Stimulated activated CD4-positive, alpha-beta T cell treated with anti-CD3 and anti-CD28 coated beads, Interleukin-12 subunit alpha, Interleukin-12 subunit beta, amount 100 ng/mL, for 4 hours (primary cell): ENCODE results near the gene DISC1.
"Not testable (repeated sequence)": the region's sequence is repeated elsewhere in the genome, so short reads cannot be mapped to it uniquely, and the experiment has no call there.

Experiments used
- DNase-seq: peaks from one replicate; pipeline ENCODE4 v3.0.0-alpha.2; 2020

DISC1 gene

DNA sequence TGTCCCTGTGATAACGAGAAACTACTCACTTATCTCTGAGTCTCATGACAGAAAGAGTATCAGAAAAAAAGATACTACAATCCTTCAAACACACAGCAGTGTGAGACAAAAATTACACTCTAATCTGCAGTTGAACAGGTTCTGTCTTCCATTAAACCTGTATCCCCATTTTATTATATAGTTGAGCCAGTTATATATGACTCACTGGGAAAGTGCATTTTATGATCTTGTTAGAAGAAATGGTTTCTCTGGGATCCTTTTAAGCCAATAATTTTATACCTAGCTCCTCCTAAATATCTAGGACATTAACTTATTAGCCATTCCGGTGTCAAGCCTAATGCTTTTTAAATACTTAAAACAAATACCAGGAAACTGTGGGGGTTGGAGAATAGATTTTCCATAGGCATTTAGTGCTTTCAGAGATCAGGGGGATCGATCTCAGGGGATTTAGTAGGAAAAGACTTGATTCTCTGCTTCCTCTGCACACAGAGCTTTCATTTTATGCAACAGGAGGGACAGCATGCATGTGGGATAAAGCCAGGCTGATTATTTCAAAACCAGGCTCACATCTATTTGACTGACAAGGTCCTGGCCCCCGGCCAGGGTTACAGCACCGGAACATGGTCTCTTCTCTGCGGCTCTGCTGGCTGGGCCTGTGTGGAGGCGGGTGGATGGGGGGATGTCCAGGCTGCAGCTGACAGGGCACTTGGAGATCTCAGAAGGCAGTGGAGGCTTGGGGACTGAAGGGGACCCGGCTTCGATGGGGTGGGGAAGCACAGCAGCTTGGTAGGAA is 310.6 kb downstream of the DISC1 start:
- DNase-seq: no peak

DNA sequence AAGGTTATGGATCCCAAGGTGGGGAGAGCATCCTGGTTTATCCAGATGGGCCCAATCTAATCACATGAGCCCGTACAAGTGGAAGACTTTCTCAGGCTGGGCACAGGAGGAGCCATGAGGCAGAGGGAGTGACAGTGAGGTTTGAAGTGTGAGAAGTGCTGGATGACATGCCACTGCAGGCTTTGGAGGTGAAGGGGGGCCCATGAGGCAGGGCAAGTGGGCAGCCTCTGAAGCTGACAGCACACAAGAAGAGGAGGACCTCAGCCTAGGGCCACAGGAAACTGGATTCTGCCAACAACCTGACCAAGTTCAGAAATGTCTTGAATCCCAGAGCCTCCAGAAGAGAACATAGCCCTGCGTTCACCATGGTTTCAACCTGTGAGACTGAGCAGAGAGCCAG is 311.6 kb downstream of the DISC1 start:
- DNase-seq: no peak

DNA sequence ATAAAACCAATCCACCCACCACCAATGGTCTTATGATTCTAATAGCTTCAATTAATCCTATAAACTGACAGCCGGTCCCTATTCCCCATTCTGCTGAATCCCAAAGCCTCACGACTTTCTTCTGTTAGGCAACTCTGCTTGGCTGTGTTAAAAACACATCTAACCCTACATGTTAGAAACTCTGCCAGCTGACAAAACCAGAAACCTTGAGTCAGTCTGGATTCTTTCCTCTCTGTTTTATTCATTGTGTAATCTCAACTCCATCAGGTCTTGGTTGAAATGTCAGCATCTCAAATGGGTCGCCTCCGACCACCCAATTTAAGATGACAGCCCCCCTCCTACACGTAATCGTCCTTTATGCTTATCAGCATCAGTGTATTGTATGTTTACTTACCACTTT is 312.1 kb downstream of the DISC1 start:
- no peak for DNase-seq

DNA sequence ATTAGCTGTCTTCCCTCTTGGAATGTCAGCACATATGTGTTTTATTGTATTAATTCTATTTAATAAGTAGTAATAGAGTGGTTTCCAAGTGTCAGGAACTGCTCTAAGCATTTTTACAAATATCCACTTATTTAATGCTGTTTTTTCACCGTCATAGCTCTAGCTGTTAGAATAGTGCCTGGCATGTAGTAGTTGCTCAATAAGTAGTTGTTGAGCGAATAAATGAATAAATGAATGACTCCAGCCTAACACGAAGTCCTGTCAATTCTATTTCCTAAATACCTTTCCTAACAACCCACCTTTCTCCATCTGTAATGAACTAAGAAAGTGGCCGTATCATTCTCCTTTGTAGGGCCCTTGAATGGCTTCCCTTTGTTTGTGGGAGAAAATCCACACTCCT is 312.5 kb downstream of the DISC1 start:
- no peak for DNase-seq

DNA sequence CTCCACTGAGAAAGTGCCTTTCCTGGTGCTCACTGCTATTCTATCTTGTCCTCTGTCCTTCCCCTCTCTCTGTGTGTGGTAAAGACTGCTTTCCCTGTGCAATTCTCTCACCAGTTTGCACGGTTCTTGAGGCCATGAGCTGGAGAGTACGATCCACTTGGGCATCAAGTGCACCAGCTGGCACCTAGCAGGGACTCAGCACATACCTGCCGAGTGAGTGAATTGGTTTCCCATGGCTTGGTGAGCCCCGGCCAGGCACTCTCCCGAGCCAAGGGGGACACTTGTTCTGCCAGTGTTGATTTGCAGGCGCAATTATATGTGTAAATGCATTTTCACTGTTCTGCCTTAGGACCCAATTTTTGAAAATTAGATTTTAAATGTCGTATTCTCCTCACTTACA is 313.5 kb downstream of the DISC1 start:
- DNase-seq: no peak

DNA sequence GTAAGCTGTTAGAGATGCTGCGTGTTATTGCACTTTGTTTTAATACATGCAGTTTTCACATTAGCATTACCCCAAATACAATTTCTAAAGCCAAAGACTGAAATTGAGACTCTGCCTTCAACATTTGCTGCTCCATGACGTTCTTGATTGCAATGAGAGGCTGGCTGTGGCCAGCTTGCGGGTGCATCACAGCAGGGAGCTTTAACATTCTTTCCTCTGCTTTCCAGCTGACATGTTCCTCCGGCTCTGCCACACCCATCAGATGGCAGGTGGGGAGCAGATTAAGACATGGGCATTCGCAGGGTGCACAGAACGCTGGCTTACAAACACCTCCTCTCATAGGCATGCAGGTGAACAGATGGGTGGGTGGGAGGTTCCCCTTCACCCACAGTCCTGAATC is 314.1 kb downstream of the DISC1 start:
- no peak for DNase-seq

DNA sequence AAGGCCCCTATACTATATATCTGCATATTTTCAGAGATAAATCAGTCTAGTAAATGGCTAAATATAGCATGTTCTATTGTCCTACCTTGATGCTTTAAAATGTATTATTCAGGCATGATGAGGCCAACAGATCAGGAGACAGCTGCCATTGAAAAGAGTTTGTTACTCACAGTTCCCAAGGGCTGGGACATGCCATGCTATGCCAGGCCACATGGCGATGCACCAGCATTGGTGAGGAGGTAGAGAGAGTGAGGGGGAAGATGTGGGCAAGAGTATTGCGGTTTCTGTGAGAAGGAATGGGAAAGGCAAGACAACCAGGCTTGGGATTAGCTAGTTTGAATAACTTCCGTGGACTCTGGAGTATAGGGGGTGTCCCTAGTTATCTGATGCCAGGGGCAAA is 316.5 kb downstream of the DISC1 start:
- DNase-seq: no peak

DNA sequence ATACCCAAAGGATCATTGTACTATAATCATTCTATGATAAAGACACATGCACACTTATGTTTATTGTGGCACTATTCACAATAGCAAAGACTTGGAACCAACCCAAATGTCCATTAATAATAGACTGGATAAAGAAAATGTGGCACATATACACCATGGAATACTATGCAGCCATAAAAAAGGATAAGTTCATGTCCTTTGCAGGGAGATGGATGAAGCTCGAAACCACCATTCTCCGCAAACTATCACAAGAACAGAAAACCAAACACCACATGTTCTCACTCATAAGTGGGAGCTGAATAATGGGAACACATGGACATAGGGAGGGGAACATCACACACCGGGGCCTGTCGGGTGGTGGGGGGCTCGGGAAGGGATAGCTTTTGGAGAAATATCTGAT is 321.5 kb downstream of the DISC1 start:
- not testable (repeated sequence) for DNase-seq

DNA sequence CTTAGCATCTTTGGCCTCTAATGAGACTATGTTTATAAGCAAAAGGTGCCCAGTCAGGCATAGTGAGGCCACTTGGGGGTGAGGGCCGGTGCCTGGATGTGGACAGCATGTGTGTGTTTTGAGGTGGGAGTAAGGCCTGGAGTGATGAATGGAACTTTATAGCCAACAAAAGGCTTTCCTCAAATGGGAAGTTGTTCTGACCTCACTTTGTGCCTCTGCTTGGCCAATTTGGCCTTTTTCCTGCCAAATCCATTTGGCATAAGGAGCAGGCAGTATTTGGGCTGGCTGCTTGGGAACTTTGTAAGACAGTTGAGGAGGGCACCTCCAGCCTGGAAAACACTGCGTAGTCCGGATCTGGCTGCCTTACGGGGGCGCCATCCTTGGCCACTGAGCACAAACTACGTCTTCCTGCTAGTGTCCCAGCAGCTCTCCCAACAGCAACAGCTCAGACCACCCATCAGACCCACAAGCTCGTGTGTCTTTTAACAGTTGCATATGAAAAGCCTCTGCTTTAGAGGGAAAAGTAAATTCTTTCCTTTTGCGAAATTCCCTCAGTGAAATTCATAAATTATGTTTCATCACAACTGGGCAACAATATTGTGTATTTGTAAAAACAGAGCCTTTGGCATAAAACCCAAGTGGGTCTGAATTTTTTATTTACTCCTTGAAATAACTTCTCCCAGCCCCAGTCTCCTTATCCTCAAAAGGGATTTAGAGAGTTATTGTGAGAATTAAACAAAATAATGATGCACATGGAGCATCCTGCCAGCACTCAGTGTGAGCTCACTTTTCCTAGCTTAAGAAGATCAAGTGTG is 322.9 kb downstream of the DISC1 start:
- no peak for DNase-seq

DNA sequence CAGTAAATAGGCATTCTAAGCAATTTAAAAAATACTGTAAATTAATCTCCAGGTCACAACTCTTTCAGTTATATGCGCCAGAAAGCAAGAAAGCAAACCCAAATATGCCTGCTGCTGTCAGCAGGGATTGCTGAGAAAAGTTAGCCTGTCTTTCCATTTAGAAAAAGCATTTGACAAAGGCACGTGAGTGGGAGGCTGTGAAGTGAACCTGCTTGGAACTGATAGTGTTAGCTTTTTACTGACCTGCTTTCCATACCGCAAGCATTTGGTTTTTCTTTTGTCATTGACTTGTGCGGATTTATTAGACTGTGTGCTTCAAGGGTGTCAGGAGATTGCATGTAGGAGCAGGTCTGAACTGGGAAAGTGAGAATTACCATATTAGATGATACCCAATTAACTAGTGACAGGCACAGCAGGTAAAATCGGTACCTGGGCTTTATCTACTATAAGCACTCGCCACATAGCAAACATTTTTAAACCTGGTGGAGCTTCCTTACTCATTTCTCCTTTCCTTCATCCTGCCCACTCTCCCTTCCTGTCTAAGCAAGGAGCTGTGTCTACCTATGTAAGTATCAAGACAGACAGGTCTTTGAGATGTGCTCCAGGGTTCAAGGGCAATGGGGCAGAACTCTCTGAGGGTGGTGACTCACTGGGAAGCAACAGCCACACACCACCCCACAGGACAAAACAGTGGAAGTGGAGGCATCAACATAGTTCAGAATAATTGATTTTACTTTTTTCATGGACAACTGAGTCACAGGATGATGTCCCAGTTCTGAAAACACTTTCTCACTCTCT is 323.9 kb downstream of the DISC1 start:
- no peak for DNase-seq

DNA sequence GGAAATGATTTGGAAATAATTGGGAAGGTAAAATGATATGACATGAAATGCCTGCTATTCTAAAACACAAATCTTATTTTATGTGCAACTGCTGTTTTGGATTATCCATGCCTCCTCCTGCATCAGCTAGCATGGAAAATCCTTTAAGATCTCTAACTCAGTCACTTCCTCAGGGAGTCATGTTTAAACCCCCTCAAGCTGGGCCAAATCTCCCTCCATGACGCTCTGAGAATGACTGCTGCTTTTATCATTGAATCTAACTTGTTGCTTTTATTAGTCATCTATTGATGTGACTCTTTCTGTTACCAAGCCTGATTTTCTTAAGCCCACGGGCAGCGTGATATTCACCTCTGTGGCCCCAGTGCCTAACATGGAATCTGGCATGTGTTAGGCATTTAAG is 324.8 kb downstream of the DISC1 start:
- no peak for DNase-seq

DNA sequence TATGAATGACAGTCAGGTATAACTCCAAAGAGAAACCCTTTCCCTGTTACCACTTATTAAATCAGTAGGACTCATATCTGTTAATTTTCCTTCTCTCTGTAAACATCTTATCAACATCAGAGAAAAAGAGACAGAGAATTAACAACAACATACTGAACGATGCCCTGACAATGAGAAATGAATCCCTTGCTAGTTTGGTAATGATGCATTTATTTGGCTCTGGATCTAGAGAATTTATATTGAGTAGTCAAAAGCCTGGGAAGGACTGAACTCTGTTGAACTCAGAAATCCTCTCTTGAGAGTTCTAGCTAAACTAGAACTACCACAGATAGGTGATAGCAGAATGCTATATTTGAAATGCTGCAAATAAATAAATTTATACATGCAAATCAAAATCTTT is 325.6 kb downstream of the DISC1 start:
- DNase-seq: no peak

DNA sequence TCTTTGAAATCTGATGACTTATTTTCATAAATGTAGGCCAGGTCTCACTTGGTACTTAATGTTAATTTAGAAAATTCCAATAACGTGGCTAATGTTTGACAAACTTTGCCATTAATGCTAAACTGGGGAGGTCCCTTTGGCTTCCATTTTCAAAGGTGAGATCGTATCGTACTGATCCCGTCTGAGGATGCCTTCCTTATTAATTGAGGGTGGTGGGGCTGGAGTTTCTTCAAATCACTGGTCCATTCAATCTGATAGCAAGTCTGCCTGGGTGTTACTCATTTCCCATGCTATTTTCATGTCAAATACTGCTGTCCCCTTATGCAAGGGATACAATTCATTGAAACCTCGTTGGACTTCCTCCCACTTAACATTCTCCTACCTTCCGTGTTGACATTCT is 327.1 kb downstream of the DISC1 start:
- DNase-seq: no peak

DNA sequence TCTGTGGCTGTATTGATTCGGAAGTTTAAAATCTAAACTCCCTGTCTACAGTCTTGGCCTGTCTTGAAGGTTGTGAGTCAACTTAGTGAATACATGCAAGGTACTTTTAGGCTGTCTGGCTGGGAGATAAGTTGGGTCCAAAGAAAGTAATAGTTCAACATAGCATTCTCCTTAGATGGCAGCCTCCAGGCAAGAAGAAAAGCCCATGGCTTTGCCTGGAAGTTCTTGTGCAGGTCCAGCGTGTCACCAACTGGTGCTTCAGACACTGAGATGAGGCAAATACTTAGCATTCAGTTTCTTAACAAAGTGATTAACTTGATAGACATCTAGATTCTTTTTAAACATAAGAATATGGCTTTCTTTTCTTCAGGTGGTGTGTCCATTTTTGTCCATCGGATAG is 328.2 kb downstream of the DISC1 start:
- no peak for DNase-seq

DNA sequence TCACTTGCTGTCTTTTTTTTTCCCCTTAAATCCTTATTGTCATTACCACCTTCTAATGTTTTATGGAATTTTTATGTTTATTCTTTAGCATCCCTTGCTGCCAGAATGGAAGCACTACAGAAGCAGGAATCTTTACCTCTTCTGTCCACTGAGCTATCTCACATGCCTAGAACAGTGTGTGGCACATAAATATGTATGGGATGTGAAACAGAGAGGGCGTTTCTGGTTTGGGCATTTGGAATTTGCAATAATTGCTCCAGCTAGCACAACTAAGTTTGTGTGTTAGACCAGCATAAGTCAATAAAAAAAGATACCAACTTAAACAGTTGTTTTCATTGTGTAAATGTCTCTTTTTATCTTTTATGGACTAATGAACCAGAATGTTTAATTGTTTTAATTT is 330.8 kb downstream of the DISC1 start:
- no peak for DNase-seq

DNA sequence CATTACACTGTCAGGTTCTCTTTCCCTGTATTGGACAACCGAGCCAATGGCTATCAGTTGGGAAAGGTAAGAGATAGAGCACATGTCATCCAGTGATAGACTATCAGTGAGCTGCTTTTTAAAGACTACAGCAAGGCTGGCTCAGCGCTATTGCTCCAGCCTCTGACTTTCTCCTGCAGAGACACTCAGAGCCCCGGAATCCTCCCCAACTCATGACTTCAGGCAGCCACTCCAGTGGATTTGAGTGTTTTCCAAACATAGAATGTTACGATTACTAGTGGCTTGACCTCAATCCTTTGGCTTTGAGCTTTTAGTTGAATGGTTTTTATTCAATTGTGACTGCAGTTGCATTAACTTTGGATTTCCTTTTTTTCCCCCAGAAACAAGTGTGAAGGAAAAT is 331.9 kb downstream of the DISC1 start:
- no peak for DNase-seq

DNA sequence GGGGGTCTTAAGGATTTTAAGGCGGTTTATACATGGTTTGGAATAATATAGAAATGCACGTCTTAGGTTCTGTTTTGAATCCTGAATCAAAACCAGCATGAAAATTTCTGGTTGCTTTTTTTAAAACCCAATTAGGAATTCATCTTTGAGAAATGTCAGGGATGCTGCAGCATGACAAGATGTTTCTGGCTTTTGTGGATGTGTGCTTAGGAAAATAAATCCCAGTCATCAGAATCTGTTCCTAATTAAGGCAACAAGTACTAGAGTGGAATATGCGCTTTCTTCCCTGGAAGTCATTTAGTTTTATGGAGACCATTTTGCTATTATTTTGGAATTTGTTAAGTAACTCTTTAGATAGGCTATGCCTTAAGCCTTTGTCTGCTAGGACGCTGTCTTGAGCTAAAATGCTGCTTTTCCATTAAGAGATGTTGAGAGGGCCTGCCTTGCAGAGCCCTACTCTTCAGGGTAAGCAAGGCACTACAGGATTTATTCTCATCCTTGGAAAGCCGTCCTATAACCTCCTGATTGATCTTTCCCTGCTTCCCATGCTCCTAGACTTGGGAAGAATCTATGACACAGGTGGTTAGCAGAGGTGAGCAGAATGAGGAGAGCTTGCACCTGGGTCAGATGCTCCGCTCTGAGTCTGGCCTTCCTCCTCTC is 332.8 kb downstream of the DISC1 start:
- no peak for DNase-seq

DNA sequence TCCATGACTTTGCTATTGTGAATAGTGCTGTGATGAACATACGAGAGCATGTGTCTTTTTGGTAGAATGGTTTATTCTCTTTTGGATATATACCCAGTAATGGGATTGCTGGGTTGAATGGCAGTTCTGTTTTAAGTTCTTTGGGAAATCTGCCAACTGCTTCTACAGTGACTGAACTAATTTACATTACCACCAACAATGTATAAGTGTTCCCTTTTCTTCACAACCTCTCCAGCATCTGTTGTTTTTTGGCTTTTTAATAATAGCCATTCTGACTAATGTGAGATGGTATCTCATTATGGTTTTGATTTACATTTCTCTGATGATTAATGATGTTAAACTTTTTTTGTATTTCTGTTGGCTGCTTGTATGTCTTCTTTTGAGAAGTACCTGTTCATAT is 335.2 kb downstream of the DISC1 start:
- DNase-seq: not testable (repeated sequence)

DNA sequence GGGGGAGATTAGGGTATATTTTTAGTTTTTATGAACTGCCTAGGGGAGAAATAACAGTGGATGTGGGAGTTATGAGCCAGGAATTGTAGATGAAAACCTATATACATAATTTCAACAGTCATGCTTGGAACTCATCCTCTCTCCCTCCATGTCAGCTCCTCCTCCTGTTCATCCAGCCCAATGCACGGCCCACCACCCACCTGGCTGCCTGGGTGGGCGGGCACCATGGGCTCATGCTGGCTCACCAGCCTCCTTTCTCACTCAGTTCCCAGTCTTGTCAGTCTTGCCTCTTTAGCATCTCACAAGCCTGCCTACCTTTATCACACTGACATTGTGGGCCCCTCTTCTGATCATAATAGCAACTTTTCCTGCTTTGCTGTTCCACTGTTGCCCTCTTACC is 336.0 kb downstream of the DISC1 start:
- no peak for DNase-seq

DNA sequence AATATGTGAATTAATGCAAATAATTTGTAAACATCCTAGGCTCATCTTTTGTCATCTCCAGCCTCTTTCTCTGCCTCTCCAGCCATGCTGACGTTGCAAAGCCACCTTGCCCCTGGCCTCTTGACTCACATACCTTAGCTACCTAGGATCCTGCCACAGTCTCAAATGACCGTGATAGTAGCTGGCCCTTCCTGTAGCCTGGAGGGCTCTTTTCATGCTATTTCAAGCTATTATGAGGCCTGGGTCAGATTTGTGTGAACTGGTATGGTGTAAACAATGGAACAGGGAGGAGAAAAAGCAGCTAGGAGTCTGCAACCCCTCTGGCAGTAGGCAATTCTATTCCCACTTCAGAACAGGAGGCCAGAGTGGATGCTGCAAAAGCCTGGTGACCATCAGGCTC is 337.7 kb downstream of the DISC1 start:
- DNase-seq: no peak

DNA sequence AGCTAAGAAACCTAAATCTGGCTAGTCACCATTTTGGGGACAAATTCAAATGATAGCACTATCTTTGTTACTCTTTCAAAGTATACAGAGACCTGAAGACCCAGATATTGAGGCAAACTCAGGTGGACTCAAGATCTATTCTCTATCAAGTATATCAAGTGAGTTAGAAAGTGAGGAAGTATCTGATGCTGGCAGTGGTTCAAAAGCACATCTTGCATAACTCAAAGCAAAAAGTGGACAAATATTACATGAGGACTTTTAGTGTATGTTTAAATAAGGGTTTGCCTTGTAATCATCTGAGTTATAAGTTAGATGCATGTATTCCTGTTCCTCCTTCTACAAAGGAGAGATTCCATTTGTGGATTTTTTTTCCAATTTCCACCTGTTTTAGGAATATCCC is 338.4 kb downstream of the DISC1 start:
- DNase-seq: no peak

DNA sequence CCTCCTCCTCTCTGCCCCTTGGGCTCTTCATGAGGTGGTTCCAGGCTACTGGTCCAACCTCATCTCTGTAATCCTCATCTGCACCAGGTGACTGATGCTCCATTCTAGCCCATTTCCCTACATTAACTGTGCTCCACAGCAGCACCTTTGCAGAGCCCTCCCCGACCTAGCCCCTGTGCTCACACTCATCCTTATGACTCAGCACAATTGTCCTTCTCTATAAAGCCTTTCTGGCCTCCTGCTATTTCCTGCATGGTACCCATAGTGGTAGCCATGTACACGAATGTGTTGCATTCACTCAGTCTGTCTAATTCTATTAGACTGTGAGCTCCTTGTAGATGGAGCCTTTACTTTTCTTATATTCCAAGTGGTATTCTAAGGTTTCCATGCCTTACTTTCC is 339.0 kb downstream of the DISC1 start:
- DNase-seq: no peak

DNA sequence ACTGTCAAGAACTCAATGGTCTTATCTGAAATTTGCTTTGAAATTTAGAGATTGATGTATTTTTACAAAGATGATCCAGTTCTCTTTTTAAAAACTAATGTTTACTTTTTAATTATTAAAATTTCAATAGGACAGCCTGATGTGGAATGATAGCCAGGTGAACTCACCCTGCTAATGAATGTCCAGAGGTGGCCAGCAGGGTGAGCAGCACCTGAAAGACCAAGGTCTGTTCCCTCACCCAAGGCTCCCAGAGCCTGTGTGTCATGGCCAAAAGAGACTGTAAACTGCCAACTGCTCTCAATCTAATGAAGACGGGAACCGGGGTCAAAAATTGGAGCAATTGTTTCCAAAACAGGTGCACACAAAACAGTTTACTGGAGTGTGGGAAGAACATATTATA is 340.4 kb downstream of the DISC1 start:
- DNase-seq: no peak
